IPS-NIHi11 (cell line): Measurements from ENCODE around the gene PNMA5.
"Not testable (repeated sequence)": the region's sequence is repeated elsewhere in the genome, so short reads cannot be mapped to it uniquely, and the experiment has no call there.

ENCODE experiments used
- DNase-seq: peaks from one replicate; pipeline ENCODE4 v3.0.0; 2012; ENCODE audit warnings: mixed read lengths, low spot score

PNMA5 gene

DNA sequence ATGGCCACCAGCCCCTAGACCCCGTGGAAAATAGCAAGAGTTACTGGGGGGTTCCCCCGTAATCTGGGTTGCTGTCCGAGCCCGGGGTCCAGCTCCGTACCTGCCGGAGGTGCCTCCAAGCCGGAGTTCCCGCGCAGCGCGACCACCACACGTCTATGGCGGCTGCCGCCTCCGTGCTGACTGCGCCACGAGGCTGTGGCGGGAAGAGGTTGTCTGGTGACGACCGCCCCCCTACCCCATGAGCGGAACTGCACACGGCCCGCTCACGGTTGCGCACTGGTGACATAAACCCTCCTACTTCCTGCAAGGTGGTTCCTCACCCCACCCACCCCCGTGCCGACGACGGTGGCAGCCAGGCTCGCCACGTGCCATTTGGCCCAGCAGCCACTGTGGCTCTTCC lies at the start of gene PNMA5:
Gene PNMA5 (minus strand): TSS at position 184 of the 400 bp plus-strand sequence. CDS start 2,518 bp downstream, outside the sequence.
- no peak for DNase-seq

DNA sequence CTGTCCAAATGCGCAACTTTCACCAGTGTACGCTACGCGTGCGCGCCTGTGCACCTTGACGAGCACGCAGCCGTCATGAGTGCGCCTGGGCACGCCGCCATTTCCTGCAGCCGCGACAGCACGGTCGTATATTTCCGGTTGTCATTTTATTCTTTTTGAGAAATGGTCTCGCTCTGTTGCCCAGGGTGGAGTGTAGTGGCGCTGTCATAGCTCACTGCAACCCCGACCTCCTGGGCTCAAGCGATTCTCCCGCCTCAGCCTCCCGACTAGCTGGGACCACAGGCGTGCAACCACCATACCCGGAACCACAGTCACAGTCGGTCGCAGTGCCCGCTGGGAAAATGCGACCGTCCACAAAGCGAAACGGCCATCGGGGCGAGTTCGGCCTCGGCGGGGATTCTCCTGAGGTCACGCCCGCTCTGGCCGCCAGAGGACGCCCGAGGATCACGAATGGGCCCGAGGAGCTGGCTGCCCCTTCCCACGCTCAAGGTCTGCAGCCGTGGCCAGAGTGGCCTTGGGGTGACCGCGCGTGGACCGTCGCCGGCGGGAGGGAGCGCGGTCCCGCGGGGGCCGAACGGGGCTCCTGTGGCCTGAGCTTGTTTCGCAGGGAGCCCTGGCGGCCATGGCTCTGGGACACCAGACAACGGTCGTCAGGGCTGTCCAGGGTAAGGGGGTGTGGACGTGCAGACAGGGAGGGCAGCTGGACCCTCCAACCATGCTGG lies 38.6 kb upstream of the PNMA5 start:
- DNase-seq, result peak; percentile 85

DNA sequence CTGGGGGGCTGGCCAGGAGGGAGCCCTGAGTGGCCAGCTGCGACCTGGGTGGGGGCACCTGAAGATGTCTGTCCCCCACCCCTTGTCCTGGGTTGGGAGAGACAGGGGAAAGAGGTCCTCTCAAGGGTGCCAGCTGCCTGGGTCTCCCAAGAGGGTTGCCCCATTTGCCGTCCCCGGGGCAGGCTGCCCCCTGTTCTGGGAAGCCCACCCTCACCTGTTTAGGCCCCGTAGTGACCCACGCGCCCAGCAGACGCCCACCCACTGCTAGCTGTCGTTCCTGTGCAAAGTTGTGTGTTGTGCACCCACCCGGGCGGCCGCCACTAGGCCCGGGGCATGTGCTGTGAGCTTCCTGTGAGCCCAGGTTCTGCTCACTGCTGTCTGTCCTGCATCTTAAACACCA lies 36.9 kb upstream of the PNMA5 start:
- no peak for DNase-seq

DNA sequence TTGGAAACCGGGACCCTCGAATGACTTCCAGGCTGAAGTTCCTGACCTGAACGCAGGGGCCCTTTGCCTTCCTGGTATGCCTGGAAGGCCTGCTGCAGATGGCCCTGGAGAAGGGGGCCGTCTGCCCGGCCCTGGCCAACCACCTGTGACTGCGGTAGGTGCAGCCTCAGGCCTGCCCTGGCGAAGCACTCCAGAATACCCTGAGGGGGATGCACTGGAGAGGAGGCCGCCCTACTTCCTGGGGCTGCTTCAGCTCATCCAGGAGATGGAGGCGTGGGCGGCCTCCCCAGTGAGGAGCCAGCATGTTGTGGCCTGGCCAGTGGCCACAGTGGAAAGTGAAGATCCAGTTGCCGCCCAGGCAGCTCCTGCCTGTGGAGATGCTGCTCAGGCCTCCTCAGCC lies 36.0 kb upstream of the PNMA5 start:
- DNase-seq, result no peak

DNA sequence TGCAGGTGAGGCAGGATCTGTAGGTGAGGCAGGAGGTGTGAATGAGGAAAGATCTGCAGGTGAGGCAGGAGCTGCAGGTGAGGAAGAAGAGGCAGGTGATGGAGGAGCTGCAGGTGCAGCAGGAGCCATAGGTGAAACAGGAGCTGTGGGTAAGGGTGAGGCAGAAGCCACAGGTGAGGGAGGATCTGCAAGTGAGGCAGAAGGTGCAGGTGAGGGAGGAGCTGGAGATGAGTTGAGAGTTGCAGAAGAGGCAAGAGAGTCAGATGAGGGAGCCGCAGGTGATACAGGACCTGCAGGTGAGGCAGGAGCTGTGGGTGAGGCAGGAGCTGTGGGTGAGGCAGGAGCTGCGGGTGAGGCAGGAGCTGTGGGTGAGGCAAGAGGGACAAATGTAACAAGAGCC lies 35.2 kb upstream of the PNMA5 start:
- no peak for DNase-seq

DNA sequence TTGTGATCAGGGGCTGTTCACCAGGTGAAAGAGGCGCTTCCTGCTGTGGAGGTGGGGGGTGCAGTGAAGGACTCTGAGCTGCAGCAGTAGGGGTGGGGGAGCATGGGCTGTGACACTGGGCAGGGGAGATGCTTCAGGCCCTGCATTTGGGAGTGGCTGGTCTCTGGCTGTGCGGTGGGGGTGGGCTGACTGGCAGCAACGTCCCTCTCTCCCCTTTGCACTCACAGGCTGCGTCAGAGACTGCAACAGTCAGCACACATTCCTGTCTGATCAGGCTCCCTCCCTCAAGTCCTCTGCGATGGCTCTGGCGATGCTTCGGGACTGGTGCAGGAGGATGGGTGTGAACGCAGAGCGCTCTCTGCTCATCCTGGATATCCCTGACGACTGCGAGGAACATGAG lies 34.6 kb upstream of the PNMA5 start:
- not testable (repeated sequence) for DNase-seq

DNA sequence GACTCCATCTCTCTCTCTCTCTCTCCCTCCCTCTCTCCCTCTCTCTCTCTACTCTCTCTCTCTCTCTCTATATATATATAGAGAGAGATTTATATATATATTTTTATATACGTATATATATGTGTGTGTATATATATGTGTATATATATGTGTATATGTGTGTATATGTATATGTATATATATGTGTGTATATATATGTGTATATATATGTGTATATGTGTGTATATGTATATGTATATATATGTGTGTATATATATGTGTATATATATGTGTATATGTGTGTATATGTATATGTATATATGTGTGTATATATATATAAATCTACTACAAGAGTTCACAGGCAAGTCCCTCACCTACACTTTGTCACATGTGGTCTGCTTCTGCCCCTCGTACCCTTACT lies 32.6 kb upstream of the PNMA5 start:
- not testable (repeated sequence) for DNase-seq

DNA sequence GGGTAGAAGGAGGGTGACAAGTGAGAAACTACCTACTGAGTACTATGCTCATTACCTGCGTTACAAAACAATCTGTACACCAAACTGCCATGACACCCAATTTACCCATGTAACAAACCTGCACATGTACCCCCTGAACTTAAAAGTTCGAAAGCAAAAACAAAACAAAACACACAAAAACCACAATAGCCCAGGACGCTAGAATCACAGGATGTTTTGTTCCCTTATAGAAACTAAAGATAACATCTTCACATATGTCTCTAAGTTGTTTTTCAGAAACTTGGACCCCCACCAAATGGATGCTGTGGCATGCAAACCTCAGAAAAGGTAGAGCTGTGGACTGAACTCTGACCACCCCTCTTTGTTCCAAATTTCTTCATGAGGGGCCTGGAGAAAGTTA lies 25.2 kb upstream of the PNMA5 start:
- DNase-seq, result no peak

DNA sequence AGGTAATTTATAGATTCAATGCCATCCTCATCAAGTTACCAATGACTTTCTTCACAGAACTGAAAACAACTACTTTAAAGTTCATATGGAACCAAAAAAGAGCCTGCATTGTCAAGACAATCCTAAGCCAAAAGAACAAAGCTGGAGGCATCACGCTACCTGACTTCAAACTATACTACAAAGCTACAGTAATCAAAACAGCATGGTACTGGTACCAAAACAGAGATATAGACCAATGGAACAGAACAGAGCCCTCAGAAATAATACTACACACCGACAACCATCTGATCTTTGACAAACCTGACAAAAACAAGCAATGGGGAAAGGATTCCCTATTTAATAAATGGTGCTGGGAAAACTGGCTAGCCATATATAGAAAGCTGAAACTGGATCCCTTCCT lies 23.3 kb upstream of the PNMA5 start:
- DNase-seq, result not testable (repeated sequence)

DNA sequence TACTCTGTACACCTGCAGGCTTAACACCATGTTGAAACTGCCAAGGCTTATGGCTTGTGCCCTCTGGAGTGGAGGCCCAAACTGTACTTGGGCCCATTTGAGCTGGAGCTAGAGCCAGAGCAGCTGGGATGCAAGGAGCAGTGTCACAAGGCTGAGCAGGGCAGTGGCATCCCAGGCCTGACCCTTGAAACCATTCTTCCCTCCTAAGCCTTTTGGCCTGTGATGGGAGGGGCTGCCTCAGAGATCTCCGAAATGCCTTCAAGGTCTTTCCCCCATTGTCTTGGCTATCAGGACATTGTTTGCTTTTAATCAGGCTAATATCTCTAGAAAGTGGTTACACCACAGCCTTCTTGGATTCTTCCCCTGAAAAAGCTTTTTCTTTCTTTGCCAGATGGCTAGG lies 10.9 kb upstream of the PNMA5 start:
- DNase-seq, result no peak

DNA sequence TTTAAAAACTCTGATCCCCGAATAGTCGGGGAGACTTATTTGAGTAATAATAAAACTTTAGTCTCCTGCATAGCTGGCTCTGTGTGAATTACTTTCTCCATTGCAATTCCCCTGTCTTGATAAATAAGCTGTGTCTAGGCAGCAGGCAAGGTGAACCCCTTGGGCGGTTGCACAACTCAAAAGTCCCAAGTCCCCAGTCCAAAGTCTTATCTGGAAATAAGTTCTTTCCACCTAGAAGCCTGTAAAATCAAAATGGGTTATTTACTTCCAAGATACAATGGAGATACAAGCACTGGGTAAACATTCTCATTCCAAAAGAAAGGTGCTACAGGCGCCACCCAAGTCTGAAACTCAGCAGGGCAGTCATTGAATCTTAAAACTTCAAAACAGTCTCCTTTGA lies 10.1 kb upstream of the PNMA5 start:
- no peak for DNase-seq

DNA sequence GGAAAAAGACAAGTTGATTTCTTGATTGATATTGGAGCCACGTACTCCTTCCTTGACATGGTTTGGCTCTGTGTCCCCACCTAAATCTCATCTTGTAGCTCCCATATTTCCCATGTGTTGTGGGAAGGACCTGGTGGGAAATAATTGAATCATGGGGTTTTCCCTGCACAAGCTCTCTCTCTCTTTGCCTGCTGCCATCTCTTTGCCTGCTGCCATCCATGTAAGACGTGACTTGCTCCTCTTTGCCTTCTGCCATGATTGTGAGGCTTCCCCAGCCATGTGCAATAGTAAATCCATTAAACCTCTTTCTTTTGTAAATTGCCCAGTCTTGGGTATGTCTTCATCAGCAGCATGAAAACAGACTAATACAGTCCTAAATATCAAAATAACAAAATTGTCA lies 8.3 kb upstream of the PNMA5 start:
- not testable (repeated sequence) for DNase-seq

DNA sequence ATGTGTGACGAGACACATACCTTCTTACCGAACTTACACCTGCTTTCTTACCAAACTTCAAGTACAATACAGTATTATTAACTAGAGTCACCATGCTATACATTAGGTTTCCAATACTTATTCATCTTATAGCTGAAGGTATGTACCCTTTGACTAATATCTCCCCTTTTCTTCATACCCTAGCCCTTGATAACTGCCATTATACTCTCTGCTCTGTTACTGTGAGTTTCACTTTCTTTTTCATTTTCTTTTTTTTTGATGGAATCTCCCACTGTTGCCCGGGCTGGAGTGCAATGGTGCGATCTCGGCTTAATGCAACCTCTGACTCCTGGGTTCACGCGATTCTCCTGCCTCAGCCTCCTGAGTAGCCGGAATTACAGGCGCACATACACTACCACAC lies 3.4 kb upstream of the PNMA5 start:
- DNase-seq, result no peak

DNA sequence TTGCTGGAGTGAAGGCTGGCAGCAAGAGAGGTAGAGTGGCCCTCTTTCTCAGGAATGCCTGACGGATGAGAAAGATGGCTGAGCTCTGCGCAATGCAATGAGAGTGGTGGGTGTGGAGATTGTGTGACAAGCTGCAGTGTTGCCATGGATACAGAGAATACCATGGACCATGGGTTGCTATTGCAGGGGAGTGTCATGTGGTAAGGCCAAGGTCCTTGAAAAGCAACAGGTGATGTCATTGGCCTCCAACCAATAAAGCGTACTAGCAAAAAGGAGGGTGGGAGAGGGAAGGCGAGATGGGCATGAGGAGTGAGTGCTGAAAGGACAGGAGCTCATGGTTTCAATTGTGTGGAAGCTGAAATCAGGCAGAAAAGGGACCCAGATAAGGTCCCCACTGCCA lies 1.8 kb downstream of the PNMA5 start:
- DNase-seq, result peak; percentile 8

DNA sequence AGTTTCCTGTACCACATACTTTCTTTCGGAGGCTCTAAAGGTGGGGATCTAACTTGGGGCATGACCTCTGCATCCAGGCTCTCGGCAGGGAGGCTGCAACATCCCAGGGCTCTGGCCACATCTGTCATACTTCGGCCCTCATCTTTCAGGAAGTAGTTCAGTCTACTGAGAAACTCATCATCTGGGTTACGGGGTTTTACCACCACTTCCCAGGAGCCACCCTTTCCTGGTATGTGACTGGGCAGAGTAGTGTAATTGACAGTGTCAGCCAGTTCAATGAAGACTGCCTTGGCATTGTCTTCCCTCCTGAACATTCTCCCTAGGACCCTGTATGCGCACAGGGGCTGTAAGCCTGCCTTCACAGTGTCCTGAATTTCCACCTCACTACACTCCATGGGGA lies 2.8 kb downstream of the PNMA5 start:
- no peak for DNase-seq

DNA sequence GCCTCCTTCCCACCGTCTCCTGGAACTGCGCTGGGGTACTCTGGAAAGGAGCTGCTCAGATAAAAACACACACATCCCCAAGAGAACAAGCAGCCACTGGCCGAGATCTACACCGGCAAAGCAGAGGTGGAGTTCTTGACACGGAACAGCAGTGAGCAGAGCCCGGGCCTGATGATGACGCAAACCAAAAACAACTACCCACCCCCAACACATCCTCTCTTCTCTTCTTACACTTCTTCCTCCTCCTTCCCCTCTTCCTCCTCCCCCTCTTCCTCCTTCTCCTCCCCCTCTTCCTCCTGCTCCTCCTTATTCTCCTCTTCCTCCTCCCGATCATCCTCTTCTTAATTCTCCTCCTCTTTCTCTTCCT lies 4.6 kb downstream of the PNMA5 start:
- DNase-seq, result no peak

DNA sequence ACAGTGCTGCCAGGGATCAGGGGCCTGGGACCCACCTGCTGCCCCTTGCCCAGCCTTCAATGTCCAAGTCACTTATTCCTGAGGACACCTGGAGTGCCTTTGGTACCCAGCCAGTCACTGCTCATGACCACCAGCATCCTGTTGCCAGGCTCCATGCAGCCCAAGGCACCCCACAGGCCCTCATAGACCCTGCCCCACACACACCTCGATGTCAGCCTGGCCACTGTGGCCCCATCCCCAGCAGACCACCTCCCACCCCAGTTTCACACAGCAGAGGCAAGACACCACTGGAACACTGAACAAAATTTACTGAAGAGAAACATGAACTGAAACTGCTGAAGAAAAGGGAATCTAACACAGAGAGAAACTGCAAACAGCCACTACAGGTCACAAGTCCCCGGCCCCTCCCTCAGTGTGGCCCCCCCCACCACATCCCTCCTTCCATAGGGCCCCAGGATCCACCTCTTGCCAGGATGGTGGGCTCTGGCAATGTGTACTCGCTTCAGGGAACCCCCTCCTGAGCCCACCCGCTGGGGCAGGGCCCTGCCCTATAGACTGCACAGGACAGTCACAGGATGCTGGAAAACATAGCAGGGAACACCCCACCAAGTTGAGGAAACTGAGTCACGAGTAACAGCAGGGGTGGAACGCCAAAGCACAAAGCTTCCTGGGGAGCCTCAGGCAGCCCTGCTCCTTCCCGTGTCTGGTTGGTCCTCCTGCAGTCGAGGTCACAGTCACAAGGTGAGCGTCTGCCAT lies 5.2 kb downstream of the PNMA5 start:
- DNase-seq, result no peak

DNA sequence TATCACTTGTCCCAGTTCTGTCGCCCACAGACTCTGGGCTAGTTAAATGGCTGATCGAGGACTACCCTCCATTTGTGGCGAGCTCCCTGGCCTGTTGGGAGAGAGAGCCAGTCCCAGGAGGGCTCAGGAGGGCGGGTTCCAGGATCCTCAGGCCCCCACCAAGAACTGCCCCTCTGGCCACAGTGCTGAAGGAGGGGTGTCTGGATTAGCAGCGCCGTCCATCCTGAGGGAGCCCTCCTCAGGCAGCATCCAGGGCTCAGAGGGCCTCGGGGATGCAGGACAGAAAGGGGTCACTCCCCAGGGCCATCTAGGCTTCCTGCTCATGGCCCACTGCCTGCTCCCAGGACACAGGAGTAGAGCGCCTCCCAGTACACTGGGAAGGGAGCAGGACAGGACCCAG lies 6.1 kb downstream of the PNMA5 start:
- DNase-seq, result no peak

DNA sequence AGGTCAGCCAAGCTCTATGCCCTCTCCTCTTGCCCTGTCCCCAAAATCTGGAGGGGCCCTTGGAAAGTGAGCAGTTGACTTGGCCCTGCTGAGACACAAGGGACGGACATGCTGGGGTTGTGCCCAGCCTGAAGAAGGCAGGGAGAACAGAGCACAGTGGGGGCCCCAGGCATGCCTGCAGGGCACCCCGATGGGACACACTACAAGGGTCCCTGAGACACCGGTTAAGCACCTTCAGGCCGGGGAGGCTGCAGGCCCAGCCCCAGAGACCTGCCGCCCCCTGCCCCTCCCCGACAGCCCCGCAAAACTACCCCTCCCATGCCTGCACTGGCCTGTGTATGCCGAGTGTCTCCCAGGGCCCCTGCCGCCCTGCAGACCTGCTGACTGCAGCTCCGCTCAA lies 6.8 kb downstream of the PNMA5 start:
- not testable (repeated sequence) for DNase-seq

DNA sequence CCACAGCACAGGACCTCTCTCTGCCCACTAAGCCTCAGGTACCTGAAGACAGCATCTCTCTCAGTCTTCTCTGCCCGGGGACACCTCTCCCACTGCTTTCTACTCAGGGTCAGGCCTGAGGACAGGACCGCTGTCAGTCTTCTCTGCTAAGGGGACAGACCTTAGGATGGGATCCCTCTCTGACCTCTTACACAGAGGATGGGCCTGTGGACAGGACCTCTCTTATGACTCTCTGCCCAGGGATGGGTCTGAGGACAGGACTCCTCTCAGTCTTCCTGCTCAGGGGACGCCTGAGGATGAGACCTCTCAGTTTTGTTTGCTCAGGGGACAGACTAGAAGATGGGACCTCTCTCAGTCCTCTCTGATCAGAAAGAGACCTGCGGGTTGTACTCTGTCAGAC lies 8.5 kb downstream of the PNMA5 start:
- not testable (repeated sequence) for DNase-seq

DNA sequence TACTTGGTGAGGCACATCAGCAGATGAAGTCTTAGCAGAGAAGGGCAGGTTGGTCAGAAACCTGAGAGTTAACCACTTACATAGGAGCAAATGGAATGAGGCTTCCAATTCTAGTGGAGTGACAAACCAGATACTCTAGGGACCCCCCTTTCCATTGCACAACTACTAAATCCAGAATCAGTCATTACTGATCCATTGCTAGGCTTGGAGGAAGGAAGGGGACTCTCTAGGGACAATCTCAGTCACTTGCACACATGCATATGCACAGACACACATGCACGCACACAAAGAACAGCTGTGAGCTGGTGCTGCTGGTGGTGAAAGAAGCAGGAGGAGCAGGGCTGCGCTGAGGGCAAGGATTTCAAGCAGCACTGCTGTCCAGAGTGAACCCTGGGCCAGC lies 25.7 kb downstream of the PNMA5 start:
- no peak for DNase-seq

DNA sequence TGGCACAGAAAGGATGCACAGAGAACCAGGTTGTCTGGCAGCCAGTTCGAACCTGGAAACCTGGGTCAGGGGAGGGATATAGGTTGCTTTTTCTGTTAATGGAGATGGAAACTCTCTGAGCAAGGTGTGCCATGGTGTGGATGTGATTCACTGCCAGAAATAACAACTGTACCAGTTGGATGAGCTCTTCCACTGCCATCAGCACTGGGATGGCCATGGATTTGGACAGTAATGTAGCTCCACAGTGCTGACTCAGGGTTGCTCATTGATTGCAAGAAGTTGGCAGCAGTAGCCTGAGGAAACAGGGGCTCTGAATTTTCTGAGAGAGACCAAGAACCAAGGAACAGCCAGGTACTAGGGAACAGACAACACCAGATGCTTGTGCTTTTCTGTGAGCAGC lies 33.8 kb downstream of the PNMA5 start:
- DNase-seq, result no peak

DNA sequence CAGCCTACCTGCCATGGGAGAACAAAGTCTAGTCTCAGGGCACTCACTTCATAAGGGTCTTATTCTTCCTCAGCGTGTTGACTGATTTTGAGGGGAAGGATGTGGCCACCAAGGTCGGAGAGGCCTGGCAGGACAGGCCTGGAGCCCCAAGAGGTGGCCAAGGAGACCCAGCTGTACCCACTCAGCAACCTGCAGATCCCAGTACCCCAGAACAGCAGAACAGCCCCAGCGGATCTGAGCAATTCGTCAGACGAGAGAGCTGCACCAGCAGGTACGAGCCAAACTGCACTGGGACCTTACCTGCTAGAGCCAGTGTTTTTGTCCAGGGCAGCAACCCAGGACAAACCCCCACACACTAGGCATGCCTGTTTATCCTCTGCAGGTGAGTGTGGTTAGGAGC lies 34.3 kb downstream of the PNMA5 start:
- DNase-seq, result no peak
